ENCODE measurements around the gene TMEM30A.

TMEM30A gene

DNA sequence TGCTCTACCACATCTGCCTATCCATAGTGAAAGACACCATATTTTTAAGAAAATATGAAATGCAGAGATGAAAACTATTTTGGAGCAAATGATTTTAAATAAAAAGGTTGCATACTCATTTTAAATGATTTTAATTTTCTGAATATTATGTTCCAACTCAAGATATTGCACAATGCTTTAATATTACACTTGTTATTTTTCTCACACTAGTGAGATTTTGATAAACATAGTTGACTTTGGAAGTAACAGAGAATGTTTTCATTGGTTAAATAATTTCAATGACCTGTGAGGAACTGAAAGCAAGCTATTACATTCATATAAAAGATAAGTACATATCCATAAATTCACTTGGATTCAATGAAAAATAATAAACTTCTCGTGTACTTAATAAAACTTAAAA lies 7.2 kb upstream of the TMEM30A start:
- no peak for DNase-seq (ENCODE audit: low spot score)

DNA sequence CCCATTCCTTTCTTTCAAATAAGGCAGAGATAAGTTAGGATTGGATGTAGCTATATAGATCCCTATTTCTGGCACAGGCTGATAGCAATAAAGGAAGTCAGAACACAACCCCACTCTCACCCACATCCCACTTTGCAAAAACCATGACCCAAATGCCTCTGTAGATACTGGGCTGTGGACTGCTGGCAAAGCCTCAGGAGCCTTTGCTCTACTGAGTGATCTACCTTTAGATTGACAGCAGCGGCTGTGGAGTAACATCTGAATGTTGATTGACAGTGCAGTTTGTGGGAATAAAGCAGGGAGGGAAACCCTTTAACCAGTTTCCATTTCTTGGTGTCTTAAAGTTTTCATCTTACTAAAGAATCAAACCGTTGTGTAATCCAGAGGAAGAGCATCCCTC lies 6.7 kb upstream of the TMEM30A start:
- no peak for DNase-seq (ENCODE audit: low spot score)

DNA sequence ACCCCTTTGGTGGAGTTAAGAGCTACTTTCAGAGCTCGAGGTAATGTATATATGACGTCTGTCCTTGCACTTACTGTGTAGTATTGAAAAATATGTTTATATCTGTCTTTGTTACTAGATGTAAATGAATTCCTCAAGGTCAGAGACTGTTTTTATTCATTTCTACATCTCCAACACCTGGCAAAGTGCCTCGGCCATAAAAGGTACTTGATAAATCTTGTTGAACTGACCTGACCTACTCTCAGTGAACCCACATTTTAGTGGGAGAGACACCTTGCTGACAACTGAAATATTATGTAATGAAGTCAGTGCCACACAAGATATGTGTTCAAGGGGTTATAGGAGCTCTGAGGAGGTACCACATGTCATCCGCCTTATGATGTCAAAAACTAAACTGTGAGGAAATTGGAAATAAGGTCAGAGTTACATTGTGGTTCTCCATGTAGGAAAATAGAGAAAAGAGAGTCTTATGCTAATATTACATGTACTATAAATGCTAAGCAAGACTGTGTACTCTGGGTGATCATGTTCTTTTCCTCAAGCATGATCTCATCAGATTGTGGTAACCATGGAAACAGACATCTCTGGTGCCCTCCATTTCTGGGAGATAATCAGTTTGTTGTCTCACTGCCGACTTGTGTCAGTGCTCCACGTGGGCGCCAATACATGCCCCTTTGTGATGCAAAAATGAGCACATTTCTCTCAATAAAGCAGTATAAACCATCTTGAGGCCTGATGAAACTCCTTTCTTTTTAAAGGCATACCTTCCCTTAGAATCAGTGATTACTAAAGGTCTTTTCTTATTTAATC lies 5.7 kb upstream of the TMEM30A start:
- no peak for DNase-seq (ENCODE audit: low spot score)

DNA sequence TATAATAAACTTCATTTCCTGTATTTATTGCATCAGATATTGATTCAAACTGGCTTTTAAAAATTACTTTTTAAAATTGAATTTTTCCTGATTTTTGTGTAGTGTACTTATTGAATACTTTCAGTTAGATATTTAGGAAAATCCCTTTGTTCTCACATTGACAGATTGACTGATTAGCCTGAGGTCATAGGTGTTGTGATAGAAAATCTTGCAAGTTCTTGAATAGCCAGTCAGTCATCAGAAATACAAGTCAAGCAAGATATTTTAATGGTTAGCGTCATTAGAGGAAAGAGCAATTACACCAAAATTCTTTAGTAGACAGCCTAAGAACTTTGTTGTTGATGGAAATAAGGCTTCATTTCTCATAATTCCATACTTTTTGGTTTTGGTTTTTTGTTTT lies 3.4 kb upstream of the TMEM30A start:
- DNase-seq (ENCODE audit: low spot score) = no peak

DNA sequence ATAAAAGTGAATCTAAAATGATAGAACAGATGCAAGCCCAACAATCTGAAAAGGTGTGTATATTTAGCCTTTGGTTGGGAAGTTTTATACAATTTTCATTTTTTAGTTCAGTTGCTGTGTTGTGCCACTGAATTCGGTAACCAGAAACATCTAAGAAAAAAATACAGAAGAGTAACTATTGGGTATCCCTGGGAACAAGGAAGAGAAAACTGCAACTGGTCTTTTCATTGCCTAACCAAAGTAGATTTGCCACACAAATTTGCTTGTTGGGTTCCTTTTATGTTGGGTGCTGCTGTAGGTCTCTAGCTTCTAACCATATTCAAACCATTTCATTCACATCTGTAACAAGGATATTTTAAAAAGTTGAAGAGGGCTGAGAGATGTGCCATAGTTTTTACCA lies 2.8 kb upstream of the TMEM30A start:
- no peak for DNase-seq (ENCODE audit: low spot score)

DNA sequence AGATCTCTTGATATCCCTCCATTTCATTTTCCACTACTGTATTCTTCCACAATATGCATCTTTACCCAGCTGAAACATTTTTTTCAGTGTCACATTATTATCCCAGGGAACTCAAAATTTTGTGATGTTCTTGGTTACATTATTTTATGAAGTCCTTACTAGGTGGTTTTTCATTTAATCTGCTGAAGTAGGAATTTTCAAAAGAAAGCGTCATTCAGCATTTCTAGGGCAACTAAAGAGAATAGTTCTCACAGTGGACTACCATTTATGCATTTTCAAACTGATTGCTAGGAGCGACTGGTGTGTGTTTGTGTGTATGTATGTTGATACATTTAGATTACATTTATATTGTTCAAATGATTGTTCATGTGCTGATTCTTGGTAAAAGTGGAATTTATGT lies 2.4 kb upstream of the TMEM30A start:
- DNase-seq (ENCODE audit: low spot score) = no peak

DNA sequence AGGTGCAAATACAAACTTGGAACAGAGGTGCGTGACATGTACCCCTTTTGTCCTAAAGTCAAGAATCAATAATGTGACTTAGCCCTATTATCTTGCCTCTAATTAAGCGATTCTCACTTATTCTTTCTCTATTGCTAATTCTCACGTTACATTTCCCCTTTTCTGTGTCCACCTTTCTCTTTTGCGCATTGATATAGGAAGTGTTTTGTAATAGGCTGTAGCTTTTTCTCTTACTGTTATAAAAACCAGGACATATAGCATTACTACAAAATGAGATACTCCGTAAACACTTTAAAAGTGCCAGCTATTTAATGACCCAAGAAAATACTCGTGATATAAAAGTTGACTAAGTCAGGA lies 669 bp upstream of the TMEM30A start:
- DNase-seq (ENCODE audit: low spot score) = peak; percentile 57

DNA sequence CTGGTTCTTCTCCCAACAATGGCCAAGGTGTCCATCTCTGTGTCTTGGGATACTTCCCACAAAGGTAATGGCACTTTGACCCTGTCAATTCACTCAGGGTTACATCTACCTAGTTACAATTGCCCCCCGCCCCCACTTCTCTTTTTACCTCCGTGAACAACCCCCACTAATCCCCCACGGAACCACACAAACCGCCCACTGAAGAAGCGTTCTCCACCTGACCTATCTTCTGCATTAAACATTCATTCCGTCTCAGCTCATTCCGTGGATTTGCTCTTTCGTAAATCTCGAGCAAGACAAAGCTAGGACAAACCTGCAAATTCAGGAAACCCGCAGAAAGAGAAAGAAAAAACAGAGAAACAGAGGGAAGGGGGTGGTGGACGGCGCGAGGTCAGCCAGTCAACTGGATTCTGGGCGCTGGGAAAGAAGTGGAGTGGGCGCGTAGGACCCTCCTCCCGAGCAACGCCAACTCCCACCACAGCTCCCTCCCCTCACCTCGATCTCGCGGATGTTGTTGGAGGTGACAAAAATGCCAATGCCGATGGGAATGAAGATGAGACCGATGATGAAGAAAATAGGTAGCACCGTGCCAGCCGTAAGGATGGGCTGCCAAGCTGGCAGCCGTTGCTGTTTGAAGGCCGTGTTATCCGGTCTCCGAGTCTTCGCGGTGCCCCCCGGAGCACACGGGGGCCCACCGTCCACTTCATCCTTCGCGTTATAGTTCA lies 523 bp downstream of the TMEM30A start:
- DNase-seq (ENCODE audit: low spot score) = peak; percentile 39

DNA sequence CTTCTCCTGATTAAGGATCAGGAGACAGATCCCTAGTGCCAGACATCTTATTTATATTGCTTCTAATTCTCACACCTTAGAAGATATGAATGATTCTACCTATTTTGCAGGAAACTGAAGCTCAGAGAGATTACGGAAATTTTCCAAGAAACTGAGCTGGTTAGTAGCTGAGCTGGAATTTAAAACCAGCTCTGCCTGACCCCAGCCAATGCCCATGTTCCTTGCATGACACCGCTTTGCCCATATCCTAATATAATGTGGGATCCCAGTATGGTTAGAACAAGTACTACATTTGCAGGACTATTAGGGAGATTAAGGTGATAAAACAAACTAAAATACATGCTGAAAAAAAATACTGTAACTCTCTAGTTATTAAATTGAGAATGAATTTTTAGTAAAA lies 1.9 kb downstream of the TMEM30A start:
- DNase-seq (ENCODE audit: low spot score) = no peak

DNA sequence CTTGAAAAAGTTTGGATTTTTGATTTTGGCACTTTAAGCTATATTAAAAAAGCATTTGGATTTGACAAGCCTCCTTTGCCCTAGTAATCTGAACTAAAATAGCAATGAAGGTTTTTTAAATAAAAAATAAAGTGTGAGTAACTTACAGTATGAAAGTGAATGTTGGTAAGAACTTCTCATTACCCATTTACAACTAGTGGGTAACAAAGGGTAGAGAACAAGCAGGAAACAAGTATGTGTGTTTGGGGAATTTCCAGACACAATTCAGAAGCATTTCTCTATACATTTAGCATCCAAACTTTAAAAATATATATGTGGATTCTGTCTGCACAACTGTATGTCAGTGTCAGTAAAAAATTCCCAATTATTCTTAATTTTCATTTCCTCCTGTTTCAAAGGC lies 2.9 kb downstream of the TMEM30A start:
- no peak for DNase-seq (ENCODE audit: low spot score)

DNA sequence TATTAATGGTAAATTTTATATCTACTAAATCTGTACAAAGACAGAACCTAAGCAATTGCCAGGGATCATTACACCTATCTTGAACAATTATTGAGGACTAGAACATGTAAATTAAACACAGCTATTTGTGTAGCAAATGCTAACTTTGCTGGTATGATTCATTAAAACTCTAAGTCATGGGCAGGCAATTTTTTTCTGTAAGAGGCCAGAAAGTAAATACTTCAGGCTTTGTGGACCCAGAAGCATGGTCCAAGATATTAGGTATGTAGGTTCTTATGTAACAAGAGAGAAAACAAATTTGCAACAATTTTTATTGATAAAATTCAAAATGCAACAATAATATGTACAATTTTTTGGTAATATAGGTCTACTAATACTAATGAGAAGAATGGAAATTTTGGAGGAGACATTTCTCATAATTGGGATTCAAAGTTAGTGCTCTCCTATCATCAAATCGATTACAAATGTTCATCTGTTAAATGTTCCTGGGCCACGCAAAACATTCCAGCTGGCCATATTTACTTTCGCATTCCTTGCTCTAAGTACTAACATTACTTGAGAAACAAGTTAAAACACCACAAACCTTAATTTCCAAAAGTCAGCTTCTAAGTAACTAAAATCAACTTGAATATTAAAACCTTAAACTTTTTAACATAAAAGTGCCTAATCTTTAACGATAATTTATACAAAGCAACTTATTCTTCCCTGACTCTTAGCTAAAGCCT lies 4.3 kb downstream of the TMEM30A start:
- DNase-seq (ENCODE audit: low spot score) = no peak

DNA sequence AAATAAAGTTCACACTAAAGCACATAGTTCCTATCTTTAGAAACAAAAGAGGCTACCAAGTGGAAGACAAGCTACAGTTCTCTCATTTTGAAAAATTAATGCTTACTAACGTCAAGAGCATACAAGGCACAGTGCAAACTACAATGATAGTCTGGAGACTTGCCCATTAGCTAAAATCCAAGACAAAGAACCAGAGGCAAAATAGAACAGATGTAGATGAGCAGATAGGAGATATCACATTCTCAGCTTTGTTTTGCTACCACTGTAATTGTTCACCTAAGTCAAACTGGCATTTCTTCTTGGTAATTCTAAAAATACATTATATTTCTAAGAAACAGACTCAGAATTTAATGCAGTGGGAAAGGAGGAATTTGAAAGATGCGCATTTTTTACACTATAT lies 5.2 kb downstream of the TMEM30A start:
- no peak for DNase-seq (ENCODE audit: low spot score)

DNA sequence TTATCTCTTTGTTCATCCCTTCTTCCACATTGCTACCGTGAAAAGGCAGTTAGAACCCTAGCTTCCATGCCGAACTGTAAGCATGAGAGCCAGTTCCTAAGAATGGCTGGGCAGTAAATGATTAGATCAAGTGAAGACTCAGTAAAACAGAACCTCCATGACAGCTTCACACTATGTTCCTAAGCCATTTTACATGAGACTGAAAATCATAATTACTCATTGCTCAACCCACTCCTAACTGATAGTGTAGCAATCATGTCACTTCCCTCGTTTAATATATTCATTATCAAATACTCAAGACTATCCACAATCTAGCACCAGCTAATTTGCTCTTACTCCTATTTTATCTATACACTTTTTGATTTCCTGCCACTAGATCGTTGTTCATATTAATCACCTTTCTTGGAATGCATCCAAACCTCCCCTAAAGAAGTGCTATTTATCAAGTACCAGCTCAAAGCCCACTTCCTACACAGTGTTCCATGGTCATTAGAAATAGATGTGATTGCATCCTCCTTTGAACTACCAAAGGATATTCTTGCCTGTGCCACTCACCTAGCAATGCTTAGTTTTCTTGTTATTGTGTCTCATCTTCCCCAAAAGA lies 6.0 kb downstream of the TMEM30A start:
- no peak for DNase-seq (ENCODE audit: low spot score)

DNA sequence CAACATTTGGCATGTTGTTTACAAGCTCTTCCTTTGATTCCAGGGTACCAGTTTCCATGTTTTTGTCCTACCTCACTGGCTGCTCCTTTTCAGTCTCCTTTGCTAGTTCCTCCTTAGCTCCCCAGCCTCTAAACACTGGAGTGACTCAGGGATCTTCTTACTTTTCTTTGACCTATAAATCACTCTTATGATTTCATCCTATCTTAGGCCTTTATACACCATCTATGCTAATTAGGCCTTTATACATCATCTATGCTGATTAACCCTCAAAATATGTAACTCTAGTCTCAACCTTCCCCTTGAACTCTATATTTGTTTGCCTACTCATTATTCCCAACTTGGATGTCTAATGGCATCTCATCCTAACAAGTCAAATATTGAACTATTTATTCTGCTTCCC lies 9.5 kb downstream of the TMEM30A start:
- no peak for DNase-seq (ENCODE audit: low spot score)

DNA sequence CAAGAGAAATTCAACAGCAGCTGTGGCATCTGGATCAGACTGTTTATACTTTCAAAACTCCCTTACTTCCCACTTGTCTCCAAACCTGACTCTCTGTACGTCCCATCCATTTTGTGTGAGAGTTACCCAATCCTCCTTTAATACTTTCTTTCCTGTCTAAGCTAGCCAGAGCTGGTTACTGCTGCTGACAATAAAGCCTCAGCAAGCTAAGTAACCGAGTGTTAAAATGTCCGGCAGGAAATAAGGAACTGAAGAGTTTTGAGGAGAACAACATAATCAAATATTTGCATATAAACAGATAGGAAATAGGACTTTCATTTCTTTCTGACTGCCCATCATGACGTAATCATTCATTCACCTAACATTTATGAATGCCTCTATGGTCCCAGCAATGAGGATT lies 11.6 kb downstream of the TMEM30A start:
- no peak for DNase-seq (ENCODE audit: low spot score)

DNA sequence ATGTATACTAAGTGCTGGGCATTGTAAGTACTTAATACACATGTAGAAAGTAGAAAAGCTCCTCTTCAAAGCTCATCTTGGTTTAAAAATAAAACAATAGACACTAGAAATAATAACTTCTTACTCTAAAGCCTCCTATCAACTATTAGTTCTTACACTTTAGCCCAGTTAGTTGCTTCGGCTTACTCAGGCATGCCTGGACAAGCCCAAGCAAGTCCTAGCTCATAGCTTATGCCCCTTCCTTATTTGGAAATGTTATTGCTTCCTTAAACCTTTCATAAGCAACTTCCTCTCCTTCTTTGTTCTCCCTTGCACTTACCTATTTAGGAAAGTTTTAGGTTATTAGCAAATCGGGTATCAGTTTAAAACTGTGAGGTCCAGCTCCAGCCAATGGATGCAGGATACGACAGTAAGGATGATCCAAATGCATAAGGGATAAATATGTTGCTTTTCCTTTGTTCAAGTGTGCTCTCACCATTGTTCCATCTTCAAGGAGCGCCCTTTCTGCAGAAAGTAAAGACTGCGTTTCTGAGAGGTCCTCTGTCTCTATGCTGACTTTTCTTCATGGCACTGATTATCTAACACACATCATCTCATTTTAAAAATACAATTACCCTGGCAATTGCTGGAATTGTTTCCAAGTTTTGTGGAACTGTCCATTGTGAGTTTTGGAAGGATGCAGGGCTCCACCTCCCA lies 12.3 kb downstream of the TMEM30A start:
- no peak for DNase-seq (ENCODE audit: low spot score)

DNA sequence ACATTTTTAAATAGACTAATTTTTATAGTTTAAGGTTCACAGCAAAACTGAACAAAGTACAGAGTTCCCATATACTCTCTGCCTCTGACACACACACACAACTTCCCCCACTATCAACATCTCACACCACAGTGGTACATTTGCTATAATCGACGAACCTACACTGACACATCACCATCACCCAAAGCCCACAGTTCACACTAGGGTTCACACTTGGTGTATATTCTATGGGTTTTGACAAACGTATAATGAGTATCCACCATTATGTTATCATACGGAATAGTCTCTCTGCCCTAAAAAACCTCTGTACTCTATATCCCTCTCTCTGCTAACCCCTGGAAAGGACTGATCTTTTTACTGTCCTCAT lies 15.6 kb downstream of the TMEM30A start:
- DNase-seq (ENCODE audit: low spot score) = no peak

DNA sequence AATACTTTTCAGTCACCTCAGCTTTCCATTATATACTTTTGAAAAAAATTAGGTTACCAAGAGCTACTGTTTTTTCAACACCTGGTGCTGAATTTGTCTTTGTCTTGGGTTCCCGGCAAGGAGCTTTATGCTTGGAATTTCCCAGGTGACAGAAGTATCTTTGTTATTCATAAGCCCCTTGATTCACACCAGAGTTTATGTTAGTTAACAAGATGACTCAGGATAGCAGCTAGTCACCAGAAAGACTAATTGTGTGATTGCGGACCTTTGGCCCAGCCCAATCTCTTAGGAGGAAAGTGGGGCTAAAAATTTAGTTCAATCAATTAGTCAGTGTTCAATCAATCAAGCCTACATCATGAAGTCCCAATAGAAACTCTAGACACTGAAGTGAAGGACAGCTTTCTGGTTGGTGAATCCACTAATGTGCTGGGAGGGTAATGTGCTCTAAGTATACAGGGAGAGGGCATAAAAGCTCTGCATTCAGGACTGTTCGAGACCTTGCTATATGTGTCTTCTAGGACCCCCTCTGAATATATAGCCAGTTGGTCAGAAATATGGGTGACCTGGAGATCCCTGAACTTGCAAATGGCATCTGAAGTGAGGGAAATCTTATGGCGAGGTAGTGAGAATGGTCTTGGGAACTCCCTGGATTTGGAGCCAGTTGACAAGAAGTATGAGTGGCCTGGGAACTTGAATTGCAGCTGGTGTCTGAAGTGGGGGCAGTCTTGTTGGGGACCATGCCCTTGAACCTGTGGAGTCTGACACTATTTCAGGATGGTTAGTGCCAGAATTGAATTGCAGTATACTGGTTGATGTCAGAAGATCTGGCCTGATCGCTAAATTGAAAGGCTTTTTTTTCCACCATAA lies 16.2 kb downstream of the TMEM30A start:
- DNase-seq (ENCODE audit: low spot score) = no peak

DNA sequence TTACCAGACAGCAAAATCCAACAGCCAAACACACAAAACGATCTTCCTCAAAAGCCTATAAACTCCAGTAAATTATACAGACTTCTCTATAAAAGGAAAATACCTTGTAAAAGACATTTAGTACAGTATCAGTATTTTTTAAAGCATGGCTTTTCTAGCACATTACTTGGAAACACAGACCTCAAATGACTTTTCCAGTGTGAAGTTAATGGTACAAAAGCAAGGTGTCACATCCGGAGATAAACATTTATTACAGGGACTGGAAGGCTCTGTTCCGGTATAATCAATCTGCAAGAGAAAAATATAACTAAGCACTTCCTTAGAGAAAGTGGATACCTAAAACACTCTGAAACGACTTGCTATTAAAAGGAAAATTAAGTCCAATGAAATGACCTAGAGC lies 17.1 kb downstream of the TMEM30A start:
- DNase-seq (ENCODE audit: low spot score) = no peak

DNA sequence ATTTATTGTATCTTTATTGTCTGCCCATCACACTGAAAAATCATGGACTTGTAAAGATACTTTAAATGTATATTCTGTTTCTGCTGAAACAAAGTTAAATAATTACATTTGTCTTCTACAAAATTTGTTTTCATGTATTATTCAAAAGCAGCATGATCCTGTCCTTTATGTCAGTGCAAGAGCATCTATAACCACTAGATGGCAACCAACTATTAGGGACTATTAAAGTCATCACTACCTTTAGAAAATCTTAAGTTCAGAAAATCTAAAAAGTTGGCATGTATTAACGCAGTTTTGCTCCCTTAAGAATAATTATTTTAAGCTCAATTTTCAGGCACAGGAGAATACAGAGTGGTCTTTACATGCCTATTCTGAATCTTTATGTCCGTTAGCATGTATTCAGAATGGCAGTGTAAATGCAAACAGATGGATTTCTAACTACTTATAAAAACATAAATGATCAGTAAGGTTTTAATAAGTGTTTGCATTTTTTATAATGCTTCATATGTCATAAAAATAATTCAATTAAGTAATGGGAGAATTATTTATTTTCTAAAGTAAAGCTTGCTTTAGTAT lies 17.8 kb downstream of the TMEM30A start:
- DNase-seq (ENCODE audit: low spot score) = peak; percentile 73

DNA sequence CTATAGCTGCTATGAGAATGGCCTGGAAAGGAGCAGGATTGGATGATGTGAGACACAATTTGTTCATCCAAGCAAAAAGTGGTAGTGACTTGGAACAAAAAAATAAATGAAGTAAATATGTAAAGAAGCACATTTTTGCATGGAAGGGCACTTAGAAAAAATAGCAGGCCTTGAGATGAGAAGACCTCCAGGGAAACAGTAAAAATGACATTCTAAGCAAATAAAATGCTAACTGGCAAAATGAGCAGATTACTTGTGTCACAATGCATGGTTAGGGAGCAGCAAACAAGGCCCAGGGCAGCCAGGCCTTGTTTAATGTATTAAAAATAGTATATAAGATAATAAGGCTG lies 21.2 kb downstream of the TMEM30A start:
- DNase-seq (ENCODE audit: low spot score) = no peak
